Astrocyte of the spinal cord (primary cell): ENCODE data around the gene SNTG2.

Experiments
- DNase-seq: peaks from one replicate; pipeline ENCODE4 v3.0.0; 2011; ENCODE audit warnings: low read depth, low spot score
- H3K4me3 ChIP-seq: 2 replicates; pipeline ENCODE4 v1.5.1; 2011; ENCODE audit warnings: low read depth, mild to moderate bottlenecking, low read length, moderate library complexity
- CTCF ChIP-seq: IDR thresholded peaks from 2 replicates; pipeline ENCODE4 v1.5.1; 2012; ENCODE audit warnings: low read depth, mild to moderate bottlenecking, low read length, inconsistent platforms
- in situ Hi-C: cut with HindIII; loops from 2 replicates; pipeline ENCODE4 v1.10.0; 2017; ENCODE audit warnings: low sequenced_read_pairs

Gene SNTG2

GRCh38 chr2:1156531-1156930, 205.9 kb downstream of the SNTG2 start:
- TF ChIP-seq CTCF: no peak

GRCh38 chr2:1157107-1157506, 206.5 kb downstream of the SNTG2 start:
- TF ChIP-seq CTCF: no peak
- DNase-seq: no peak
- in situ Hi-C loops: no loop called here
- H3K4me3 ChIP-seq: no peak overlapping the region

More at GRCh38 chr2:1156531-1156930, 205.9 kb downstream of the SNTG2 start:
- H3K4me3 ChIP-seq: no peak overlapping the region
- no peak for DNase-seq
- in situ Hi-C loops: no loop called here

- in situ Hi-C loops: no loop called here
- DNase-seq: no peak
- H3K4me3 ChIP-seq: no peak overlapping the region
- TF ChIP-seq CTCF: no peak
Measured at GRCh38 chr2:1159013-1159412, 208.4 kb downstream of the SNTG2 start.

- H3K4me3 ChIP-seq: no peak overlapping the region
- no peak for TF ChIP-seq CTCF
- in situ Hi-C loops: no loop called here
- DNase-seq: no peak
Measured at GRCh38 chr2:1162246-1162645, 211.6 kb downstream of the SNTG2 start.

- H3K4me3 ChIP-seq: no peak overlapping the region
- peak; percentile 25 for DNase-seq
- no peak for TF ChIP-seq CTCF
- in situ Hi-C loops: no loop called here
Measured at GRCh38 chr2:1162768-1163584, 212.3 kb downstream of the SNTG2 start.

- no peak for TF ChIP-seq CTCF
- DNase-seq: no peak
- in situ Hi-C loops: no loop called here
- H3K4me3 ChIP-seq: no peak overlapping the region
Measured at GRCh38 chr2:1166976-1167375, 216.3 kb downstream of the SNTG2 start.
